Endodermal cell (in vitro differentiated cells): ENCODE data around the gene DDX51. TPM values are rescaled to one million over a fixed set of nuclear protein-coding genes. Genes with fewer than 3 reads are reported as not detected.
"Not testable (repeated sequence)": the region's sequence is repeated elsewhere in the genome, so short reads cannot be mapped to it uniquely, and the experiment has no call there.

Source experiments
- DNase-seq: peaks from one replicate; pipeline ENCODE4 v3.0.0-alpha.2; 2017
- H3K27ac ChIP-seq: 2 replicates; pipeline ENCODE4 v1.5.1; 2013; ENCODE audit warnings: mild to moderate bottlenecking, low read depth, low read length, moderate library complexity
- H3K27me3 ChIP-seq: 2 replicates; pipeline ENCODE4 v1.6.1; 2013; ENCODE audit warnings: mild to moderate bottlenecking, low read length, moderate library complexity; ENCODE audit not compliant: insufficient read depth, control insufficient read depth, poor library complexity, severe bottlenecking
- H3K36me3 ChIP-seq: 2 replicates; pipeline ENCODE4 v1.7.0; 2013; ENCODE audit warnings: mild to moderate bottlenecking, low read length, moderate library complexity; ENCODE audit not compliant: control insufficient read depth, insufficient read depth
- H3K4me1 ChIP-seq: one replicate; pipeline ENCODE4 v1.7.0; 2013; ENCODE audit warnings: low read length; ENCODE audit not compliant: control insufficient read depth, insufficient read depth
- H3K4me3 ChIP-seq: 2 replicates; pipeline ENCODE4 v1.5.1; 2013; ENCODE audit warnings: mild to moderate bottlenecking, low read length, moderate library complexity
- H3K9ac ChIP-seq: 2 replicates; pipeline ENCODE4 v1.6.1; 2013; ENCODE audit warnings: mild to moderate bottlenecking, low read length, moderate library complexity; ENCODE audit not compliant: poor library complexity, severe bottlenecking; ENCODE audit errors: extremely low read depth
- H3K9me3 ChIP-seq: 2 replicates; pipeline ENCODE4 v1.6.1; 2013; ENCODE audit warnings: mild to moderate bottlenecking, low read length, moderate library complexity; ENCODE audit not compliant: control insufficient read depth
- H3K27ac Mint-ChIP-seq: 2 replicates; pipeline ENCODE4 v1.8.0; 2020; ENCODE audit warnings: mixed read lengths
- H3K27me3 Mint-ChIP-seq: 2 replicates; pipeline ENCODE4 v1.8.0; 2021; ENCODE audit warnings: mild to moderate bottlenecking, mixed read lengths; ENCODE audit not compliant: insufficient read depth
- H3K36me3 Mint-ChIP-seq: 2 replicates; pipeline ENCODE4 v1.8.0; 2020; ENCODE audit warnings: low read depth, mixed read lengths
- H3K4me1 Mint-ChIP-seq: 2 replicates; pipeline ENCODE4 v1.8.0; 2020; ENCODE audit warnings: mixed read lengths
- H3K4me3 Mint-ChIP-seq: 2 replicates; pipeline ENCODE4 v1.8.0; 2020; ENCODE audit warnings: mild to moderate bottlenecking, moderate library complexity, mixed read lengths
- H3K9me3 Mint-ChIP-seq: 2 replicates; pipeline ENCODE4 v1.8.0; 2020; ENCODE audit warnings: mild to moderate bottlenecking, mixed read lengths
- CTCF ChIP-seq: fragments of 200-600 bp; sonication (generic); conservative IDR thresholded peaks from 2 replicates; pipeline ENCODE4 v1.5.0; 2021; ENCODE audit warnings: antibody characterized with exemption, mild to moderate bottlenecking
- WGBS, 2 experiments: methylation state at CpG; one replicate each; pipeline versions ENCODE4 v1.1.5 to v1.1.7; 2013; ENCODE audit warnings: missing lambda C conversion rate in 2 of 2, mixed read lengths in 1 of 2; ENCODE audit not compliant: insufficient coverage in 1 of 2, insufficient read length in 1 of 2; 5-methylcytosine and 5-hydroxymethylcytosine counted together
- total RNA-seq, 2 donors: library from RNA; stranded (reverse); fragmentation: NEBNext Ultra II Directional in 1 of 2; extraction: Animal tissue kit (Norgen Biotek cat#: 25700) in 1 of 2; gene quantifications; 2 replicates in 1 of 2; 3 replicates in 1 of 2; pipeline ENCODE4 v1.2.1, GENCODE V29; 2021

Gene DDX51
- total RNA-seq, 2 donors from 2014 or later, result 31.5 to 33.8 TPM

- no peaks in the 10 kb centered on the region for H3K27me3 Mint-ChIP-seq
- no peak for TF ChIP-seq CTCF
- Histone ChIP-seq H3K4me3 (no peak overlapping the region), H3K27ac (no peak overlapping the region), H3K9me3 (no peaks in the 10 kb centered on the region), H3K9ac (no peak overlapping the region), H3K36me3 (peaks cover 30% of the 10 kb centered on the region), H3K4me1 (no peaks in the 10 kb centered on the region), H3K27me3 (no peaks in the 10 kb centered on the region)
- H3K4me3 Mint-ChIP-seq, result no peak overlapping the region
- no peak overlapping the region for H3K27ac Mint-ChIP-seq
- 94 to 95% methylated on average over 6 of the region's 6 CpGs for WGBS, 2 experiments
- no peaks in the 10 kb centered on the region for H3K9me3 Mint-ChIP-seq
- H3K36me3 Mint-ChIP-seq, result peaks cover 30% of the 10 kb centered on the region
- no peak for DNase-seq
- H3K4me1 Mint-ChIP-seq, result peaks cover 8% of the 10 kb centered on the region
These were observed 38.7 kb downstream of the DDX51 start for GRCh38 chr12:132105467-132105866.

GRCh38 chr12:132103542-132104308 lies 40.4 kb downstream of the DDX51 start:
- peaks cover 34% of the 10 kb centered on the region for H3K36me3 Mint-ChIP-seq

GRCh38 chr12:132103072-132103471 lies 41.0 kb downstream of the DDX51 start:
- Histone ChIP-seq H3K36me3 (peaks cover 19% of the 10 kb centered on the region), H3K9ac (peak overlapping the region; percentile 34)
- H3K4me1 ChIP-seq, H3K4me1 Mint-ChIP-seq, H3K27me3 Mint-ChIP-seq, H3K9me3 ChIP-seq, H3K9me3 Mint-ChIP-seq, H3K27ac ChIP-seq, H3K27me3 ChIP-seq, H3K4me3 ChIP-seq: not testable (repeated sequence)
- Mint-ChIP-seq H3K27ac (peak overlapping the region; percentile 20), H3K4me3 (peak overlapping the region; percentile 7), H3K36me3 (peaks cover 36% of the 10 kb centered on the region)
- DNase-seq, result peak; percentile 71
- WGBS, 2 experiments, result 55 to 64% methylated on average over 10 to 14 of the region's 14 CpGs

More at GRCh38 chr12:132103542-132104308, 40.4 kb downstream of the DDX51 start:
- Mint-ChIP-seq H3K27ac (peak overlapping the region; percentile 20), H3K27me3 (no peaks in the 10 kb centered on the region), H3K4me3 (peak overlapping the region; percentile 7), H3K4me1 (peaks cover 8% of the 10 kb centered on the region), H3K9me3 (no peaks in the 10 kb centered on the region)
- Histone ChIP-seq H3K27ac (no peak overlapping the region), H3K36me3 (peaks cover 22% of the 10 kb centered on the region), H3K4me1 (no peaks in the 10 kb centered on the region), H3K27me3 (no peaks in the 10 kb centered on the region), H3K4me3 (no peak overlapping the region), H3K9me3 (no peaks in the 10 kb centered on the region), H3K9ac (peak overlapping the region; percentile 34)
- DNase-seq, result peak; percentile 72
- TF ChIP-seq CTCF, result peak; percentile 54
- WGBS, 2 experiments, result 82 to 89% methylated on average over 18 to 25 of the region's 26 CpGs
